ENCODE measurements around the gene CAMK1G. TPM values are rescaled to one million over a fixed set of nuclear protein-coding genes. Genes with fewer than 3 reads are reported as not detected.

The CAMK1G gene
- total and polyA plus RNA-seq, 10 of the 15 experiments (the other 5 are each of a cell fraction or from before 2014, with no cell fraction given) = 0.18 to 0.20 TPM; not detected in 8

DNA sequence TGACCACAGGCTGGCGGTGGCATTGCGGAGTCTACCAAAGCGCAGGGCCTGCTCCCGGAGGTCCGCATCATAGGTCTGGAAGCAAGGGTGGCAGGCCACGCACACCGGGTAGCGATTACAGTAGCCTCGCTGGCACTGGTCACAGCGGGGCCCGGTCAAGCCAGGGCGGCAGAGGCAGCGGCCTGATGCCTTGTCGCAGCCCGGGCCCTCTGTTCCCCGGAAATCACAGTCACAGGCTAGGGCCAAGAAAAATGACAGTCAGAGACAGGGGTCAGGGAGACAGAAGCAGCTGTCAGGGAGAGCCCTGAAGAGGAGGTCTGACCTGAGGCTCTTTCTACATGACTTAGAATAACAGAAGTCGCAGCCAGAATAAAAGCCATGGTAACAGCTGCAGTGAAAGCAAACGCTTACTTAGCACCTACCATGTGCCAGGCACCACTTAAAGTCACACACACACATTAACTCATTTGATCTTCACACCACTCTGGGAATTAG lies 42.3 kb downstream of the CAMK1G start:
- Histone ChIP-seq H2AFZ (ENCODE audit: control insufficient read depth, low read depth, low read length) (no peak overlapping the region), H3K4me3 (no peak overlapping the region), H3K4me2 (ENCODE audit: control insufficient read depth, insufficient read depth) (no peak overlapping the region), H4K20me1 (ENCODE audit: control insufficient read depth, insufficient read depth) (no peaks in the 10 kb centered on the region), H3K79me2 (ENCODE audit: control insufficient read depth, insufficient read depth, low read length) (no peaks in the 10 kb centered on the region), H3K27me3 (replicated peaks in 1 of 2; ENCODE audit: control insufficient read depth in 2 of 2, insufficient read depth in 2 of 2, low read length in 1 of 2) (no peaks in the 10 kb centered on the region), H3K4me1 (ENCODE audit: control insufficient read depth, insufficient read depth, low read length) (no peaks in the 10 kb centered on the region), H3K9ac (ENCODE audit: control insufficient read depth, insufficient read depth, low read length) (no peak overlapping the region), H3K9me3 (replicated peaks; ENCODE audit: control insufficient read depth, insufficient read depth, low read length) (no peaks in the 10 kb centered on the region), H3K27ac (ENCODE audit: control insufficient read depth, insufficient read depth) (no peak overlapping the region), H3K36me3 (ENCODE audit: control insufficient read depth in 2 of 2, insufficient read depth in 2 of 2, low read length in 1 of 2) (no peaks in the 10 kb centered on the region)
- 71% methylated on average over 18 of the region's 18 CpGs for WGBS (ENCODE audit: insufficient coverage, insufficient replicate concordance, low lambda C conversion rate, missing lambda C conversion rate)
- CTCF ChIA-PET = interaction anchor here (1.7 to 13.9 kb wide), 9 partner anchors 18 to 123 kb away, joined by 5 to 211 read pairs (median 11); no protein-coding TSS in a partner anchor
- RAD21 ChIA-PET (ENCODE audit: unreplicated experiment) = interaction anchor here (0.9 to 2.4 kb wide), 4 partner anchors 18 to 67 kb away, joined by 3 to 22 read pairs (median 8); partner anchors contain the start of gene G0S2
- DNase-seq (ENCODE audit: low read depth, low spot score) (no peak), ATAC-seq (no peak), FAIRE-seq (no peak)
- SMC1A ChIA-PET (ENCODE audit: uncharacterized antibody, unreplicated experiment) = interaction anchor here (1.0 to 2.4 kb wide), 6 partner anchors 9 to 66 kb away, joined by 3 to 12 read pairs (median 3); no protein-coding TSS in a partner anchor
- no TSS peak for BruUV-seq (replicated peaks)
- in situ Hi-C loops (cut with MboI) = loop anchor here (10.0 kb wide), 1 partner anchor 51 kb away; no protein-coding TSS in a partner anchor
- TF ChIP-seq TAF1 (IDR thresholded peaks at IDR 0.05; ENCODE audit: borderline replicate concordance, low read depth, low read length) (no peak), GATAD2B (conservative IDR thresholded peaks at IDR 0.05; ENCODE audit: low read depth) (no peak), POLR2AphosphoS5 (IDR thresholded peaks at IDR 0.05; ENCODE audit: low read length) (no peak), LARP7 (IDR thresholded peaks at IDR 0.05) (no peak), KDM1A (IDR thresholded peaks at IDR 0.05; ENCODE audit: borderline replicate concordance) (no peak), MXI1 (IDR thresholded peaks at IDR 0.05; ENCODE audit: low read depth, low read length) (no peak), MEF2A (IDR thresholded peaks at IDR 0.05; ENCODE audit: insufficient read depth, low read depth, low read length) (no peak), DPF2 (IDR thresholded peaks at IDR 0.05) (no peak), SP1 (IDR thresholded peaks at IDR 0.05; ENCODE audit: low read depth, low read length) (no peak), WRNIP1 (IDR thresholded peaks at IDR 0.05; ENCODE audit: borderline replicate concordance, low read depth, low read length) (no peak), HCFC1 (IDR thresholded peaks at IDR 0.05; ENCODE audit: low read length) (no peak), ATF7 (IDR thresholded peaks at IDR 0.05; ENCODE audit: low read depth) (no peak), MYB (IDR thresholded peaks at IDR 0.05; ENCODE audit: borderline replicate concordance, low read depth, low read length) (no peak)
- TF ChIP-seq, protein P1, sequence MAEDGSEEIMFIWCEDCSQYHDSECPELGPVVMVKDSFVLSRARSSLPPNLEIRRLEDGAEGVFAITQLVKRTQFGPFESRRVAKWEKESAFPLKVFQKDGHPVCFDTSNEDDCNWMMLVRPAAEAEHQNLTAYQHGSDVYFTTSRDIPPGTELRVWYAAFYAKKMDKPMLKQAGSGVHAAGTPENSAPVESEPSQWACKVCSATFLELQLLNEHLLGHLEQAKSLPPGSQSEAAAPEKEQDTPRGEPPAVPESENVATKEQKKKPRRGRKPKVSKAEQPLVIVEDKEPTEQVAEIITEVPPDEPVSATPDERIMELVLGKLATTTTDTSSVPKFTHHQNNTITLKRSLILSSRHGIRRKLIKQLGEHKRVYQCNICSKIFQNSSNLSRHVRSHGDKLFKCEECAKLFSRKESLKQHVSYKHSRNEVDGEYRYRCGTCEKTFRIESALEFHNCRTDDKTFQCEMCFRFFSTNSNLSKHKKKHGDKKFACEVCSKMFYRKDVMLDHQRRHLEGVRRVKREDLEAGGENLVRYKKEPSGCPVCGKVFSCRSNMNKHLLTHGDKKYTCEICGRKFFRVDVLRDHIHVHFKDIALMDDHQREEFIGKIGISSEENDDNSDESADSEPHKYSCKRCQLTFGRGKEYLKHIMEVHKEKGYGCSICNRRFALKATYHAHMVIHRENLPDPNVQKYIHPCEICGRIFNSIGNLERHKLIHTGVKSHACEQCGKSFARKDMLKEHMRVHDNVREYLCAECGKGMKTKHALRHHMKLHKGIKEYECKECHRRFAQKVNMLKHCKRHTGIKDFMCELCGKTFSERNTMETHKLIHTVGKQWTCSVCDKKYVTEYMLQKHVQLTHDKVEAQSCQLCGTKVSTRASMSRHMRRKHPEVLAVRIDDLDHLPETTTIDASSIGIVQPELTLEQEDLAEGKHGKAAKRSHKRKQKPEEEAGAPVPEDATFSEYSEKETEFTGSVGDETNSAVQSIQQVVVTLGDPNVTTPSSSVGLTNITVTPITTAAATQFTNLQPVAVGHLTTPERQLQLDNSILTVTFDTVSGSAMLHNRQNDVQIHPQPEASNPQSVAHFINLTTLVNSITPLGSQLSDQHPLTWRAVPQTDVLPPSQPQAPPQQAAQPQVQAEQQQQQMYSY (CRISPR knock-in tag; IDR thresholded peaks at IDR 0.05) = no peak
- TF ChIP-seq, protein P2, sequence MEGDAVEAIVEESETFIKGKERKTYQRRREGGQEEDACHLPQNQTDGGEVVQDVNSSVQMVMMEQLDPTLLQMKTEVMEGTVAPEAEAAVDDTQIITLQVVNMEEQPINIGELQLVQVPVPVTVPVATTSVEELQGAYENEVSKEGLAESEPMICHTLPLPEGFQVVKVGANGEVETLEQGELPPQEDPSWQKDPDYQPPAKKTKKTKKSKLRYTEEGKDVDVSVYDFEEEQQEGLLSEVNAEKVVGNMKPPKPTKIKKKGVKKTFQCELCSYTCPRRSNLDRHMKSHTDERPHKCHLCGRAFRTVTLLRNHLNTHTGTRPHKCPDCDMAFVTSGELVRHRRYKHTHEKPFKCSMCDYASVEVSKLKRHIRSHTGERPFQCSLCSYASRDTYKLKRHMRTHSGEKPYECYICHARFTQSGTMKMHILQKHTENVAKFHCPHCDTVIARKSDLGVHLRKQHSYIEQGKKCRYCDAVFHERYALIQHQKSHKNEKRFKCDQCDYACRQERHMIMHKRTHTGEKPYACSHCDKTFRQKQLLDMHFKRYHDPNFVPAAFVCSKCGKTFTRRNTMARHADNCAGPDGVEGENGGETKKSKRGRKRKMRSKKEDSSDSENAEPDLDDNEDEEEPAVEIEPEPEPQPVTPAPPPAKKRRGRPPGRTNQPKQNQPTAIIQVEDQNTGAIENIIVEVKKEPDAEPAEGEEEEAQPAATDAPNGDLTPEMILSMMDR (IDR thresholded peaks at IDR 0.05 in 2 of 3, conservative IDR thresholded peaks at IDR 0.05 in 1 of 3; ENCODE audit: control insufficient read depth in 2 of 3, extremely low read depth in 1 of 3, insufficient read depth in 1 of 3, low read depth in 3 of 3, low read length in 3 of 3) = no peak
- intact Hi-C loops (cut with micrococcal nuclease; ENCODE audit: unreplicated experiment) = loop anchor here (2.0 to 5.0 kb wide), 2 partner anchors 23 to 121 kb away; no protein-coding TSS in a partner anchor
- POLR2A ChIA-PET = interaction anchor here (0.5 to 2.6 kb wide), 2 partner anchors 17 to 66 kb away, joined by 5 to 6 read pairs; no protein-coding TSS in a partner anchor

Data from GM12878 (cell line).